A549 treated with AZD2906 at 1 μM for 4 hours (cell line): ENCODE results near the gene FAM237B. TPM values are rescaled to one million over a fixed set of nuclear protein-coding genes. Genes with fewer than 3 reads are reported as not detected.

Experiments
- total RNA-seq: library from RNA; stranded (reverse); fragments of 200-300 nt; extraction: Qiagen RNA extraction; gene quantifications from 5 replicates; pipeline ENCODE4 v1.2.3, GENCODE V29; 2022

FAM237B gene
- 0.02 to 0.10 TPM (median 0.05 TPM) in 5 replicates for total RNA-seq

DNA sequence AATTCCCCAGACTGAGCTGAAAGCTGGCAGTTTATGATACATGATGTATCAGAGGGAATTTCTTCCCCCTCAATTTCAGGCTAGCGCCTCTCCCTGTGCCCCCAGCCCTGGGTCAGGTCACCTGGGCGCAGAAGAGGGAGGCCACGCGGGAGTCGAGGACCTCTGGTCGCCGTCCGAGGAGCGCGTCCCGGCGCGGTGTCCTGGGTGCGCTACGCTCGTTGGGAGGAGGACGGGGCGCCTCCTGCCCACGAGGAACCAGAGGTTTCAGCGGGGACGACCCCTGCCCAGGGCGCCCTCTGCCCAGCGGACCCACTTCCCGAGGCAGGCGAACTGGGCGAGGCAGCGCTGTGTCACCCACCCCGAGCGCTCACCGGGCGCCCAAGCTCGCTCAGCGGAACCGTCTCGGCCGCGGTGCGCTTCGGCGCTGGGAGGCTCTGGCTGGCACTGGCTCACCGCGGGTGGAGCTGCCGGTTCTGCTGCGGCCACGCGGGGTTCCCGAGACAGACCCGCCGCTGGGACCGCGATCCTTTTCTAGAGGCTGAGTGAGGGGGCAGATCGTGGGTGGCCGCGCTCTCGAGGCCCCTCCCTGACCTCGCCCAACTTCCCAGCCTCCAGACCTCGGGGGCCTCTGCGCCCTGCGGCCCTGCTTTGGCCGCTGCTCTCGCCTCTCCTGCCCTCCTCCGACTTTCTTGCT lies at the start of gene FAM237B:
Gene FAM237B, minus strand, starts transcription at position 504 of the 694 bp plus-strand sequence. CDS start 1,556 bp downstream, outside the sequence.

DNA sequence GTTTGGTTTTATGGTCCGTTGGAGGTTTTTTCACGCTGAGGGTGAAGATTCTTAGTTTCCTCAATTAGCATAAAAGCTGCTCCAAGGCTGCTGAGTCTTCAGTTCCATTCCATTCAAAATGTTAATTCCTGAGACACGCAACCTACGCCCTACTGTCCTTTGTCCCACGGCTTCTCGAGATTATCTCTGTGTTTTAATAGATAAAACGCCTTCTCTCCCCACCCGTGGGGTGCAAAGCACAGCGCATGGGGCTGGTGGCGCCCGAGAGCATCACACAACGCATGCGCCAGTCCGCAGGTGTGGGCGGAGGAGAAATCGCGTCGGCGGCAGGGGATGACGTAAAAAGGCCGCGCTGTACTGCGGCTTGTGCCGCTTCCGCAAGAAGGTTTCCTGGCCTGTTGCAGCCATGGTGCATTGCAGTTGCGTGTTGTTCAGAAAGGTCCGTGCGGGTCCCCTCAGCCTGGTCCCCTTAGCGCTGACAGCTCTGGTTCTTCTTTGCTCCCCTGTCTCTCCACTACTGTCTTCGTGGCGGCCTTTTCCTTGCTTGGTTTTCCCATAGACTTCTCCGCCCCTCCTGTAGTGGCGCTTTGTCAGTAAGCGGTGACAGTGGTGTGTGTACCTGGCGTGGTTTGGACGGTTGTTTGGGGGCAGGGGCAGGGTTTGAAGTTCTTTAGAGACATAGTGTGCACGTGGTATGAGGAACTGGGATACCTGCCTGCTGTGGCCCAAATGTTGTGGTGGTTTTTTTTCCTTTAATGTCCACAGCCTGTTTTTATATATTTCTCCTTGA lies 25.4 kb upstream of the FAM237B start, which contains the start of gene GTPBP10:
Gene GTPBP10, plus strand, starts transcription at position 381 of the 790 bp plus-strand sequence. Its CDS starts 26 bp downstream, at position 407.

Other genes starting within 250 kb of the FAM237B start
- 15.9 to 18.5 TPM (median 16.9 TPM) in 5 replicates for gene STEAP1, start 166.8 kb downstream of the FAM237B start, total RNA-seq
- 3.0 to 4.2 TPM (median 3.9 TPM) in 5 replicates for gene STEAP2, start 109.6 kb downstream of the FAM237B start, total RNA-seq
- gene CFAP69, start 76.1 kb downstream of the FAM237B start, total RNA-seq, result 1.2 to 2.5 TPM (median 2.0 TPM) in 5 replicates
- 25.1 to 29.7 TPM (median 27.3 TPM) in 5 replicates for gene GTPBP10, start 25.4 kb upstream of the FAM237B start, total RNA-seq
- gene CLDN12, start 82.2 kb upstream of the FAM237B start, total RNA-seq, result 31.5 to 38.0 TPM (median 35.8 TPM) in 5 replicates
- gene PTTG1IP2, start 148.3 kb upstream of the FAM237B start, total RNA-seq, result not detected in 5 replicates